GM12865 (cell line): ENCODE results near the gene PRDM16.

Experiments used
- DNase-seq: peaks from one replicate; pipeline ENCODE4 v3.0.0; 2010; ENCODE audit warnings: low read depth
- H3K4me3 ChIP-seq: 2 replicates; pipeline ENCODE4 v1.5.1; 2011; ENCODE audit warnings: mild to moderate bottlenecking, low read depth, low read length, control low read depth
- TF ChIP-seq, protein P1 (sequence below): IDR thresholded peaks from 2 replicates; pipeline ENCODE4 v1.5.1; 2011; ENCODE audit warnings: low read length, control low read depth, low read depth, inconsistent platforms; ENCODE audit not compliant: insufficient read depth; ENCODE audit errors: missing control alignments

The PRDM16 gene

DNA sequence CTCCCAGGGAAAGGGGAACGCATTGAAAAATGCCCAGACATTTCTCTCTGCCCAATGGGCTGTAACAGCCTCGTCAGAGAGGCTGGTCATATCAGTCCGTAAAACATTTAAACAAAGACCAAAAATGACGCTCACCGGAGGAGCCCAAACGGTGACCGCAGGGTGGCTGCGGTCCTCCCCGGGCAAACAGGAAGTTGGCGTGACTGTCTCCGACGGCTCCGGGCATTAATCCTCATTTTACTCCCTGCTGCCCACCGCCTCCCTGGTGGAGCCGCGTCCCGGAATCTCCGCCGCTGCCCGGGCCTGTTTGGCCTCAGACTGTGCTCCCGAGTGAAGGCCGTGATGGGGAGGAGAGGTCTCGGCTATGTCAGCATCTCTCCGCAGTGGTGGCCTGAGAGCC is 9.9 kb downstream of the PRDM16 start:
- no peak for DNase-seq
- H3K4me3 ChIP-seq, result no peak overlapping the region
- TF ChIP-seq, protein P1, sequence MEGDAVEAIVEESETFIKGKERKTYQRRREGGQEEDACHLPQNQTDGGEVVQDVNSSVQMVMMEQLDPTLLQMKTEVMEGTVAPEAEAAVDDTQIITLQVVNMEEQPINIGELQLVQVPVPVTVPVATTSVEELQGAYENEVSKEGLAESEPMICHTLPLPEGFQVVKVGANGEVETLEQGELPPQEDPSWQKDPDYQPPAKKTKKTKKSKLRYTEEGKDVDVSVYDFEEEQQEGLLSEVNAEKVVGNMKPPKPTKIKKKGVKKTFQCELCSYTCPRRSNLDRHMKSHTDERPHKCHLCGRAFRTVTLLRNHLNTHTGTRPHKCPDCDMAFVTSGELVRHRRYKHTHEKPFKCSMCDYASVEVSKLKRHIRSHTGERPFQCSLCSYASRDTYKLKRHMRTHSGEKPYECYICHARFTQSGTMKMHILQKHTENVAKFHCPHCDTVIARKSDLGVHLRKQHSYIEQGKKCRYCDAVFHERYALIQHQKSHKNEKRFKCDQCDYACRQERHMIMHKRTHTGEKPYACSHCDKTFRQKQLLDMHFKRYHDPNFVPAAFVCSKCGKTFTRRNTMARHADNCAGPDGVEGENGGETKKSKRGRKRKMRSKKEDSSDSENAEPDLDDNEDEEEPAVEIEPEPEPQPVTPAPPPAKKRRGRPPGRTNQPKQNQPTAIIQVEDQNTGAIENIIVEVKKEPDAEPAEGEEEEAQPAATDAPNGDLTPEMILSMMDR, result no peak

DNA sequence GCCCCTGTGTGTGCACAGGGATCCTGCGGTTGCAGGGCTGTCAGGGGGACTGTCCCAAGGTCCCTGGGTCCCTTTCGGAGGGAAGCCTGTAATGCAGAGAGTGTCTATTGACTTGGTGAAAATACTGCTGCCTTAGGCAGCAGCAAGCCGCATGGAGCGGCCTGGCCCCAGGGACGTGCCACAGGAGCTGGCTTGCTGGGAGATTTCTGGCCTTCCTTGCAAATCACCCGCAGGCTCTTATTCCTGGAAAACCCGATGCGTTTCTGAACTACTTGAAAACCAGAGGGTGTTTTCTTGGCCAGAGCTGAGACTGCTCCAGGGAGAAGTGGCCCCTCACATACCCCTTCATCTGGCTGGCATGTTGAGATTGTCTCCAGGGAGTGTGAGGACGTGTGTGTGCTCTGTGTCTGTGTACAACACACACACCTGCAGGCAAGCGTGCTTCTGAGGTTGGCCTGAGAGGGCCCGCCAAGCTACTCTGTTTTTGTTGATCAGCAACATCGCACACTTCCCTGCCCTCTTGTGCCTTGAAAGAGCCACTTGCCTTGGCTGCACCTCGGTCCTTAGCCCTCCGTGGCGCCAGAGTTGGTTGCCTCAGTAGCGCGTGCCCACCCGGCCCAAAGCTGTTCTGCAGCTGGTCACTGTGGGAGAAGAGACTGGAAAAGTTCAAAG is 10.5 kb downstream of the PRDM16 start:
- TF ChIP-seq, protein P1, result no peak
- H3K4me3 ChIP-seq, result no peak overlapping the region
- DNase-seq, result no peak

DNA sequence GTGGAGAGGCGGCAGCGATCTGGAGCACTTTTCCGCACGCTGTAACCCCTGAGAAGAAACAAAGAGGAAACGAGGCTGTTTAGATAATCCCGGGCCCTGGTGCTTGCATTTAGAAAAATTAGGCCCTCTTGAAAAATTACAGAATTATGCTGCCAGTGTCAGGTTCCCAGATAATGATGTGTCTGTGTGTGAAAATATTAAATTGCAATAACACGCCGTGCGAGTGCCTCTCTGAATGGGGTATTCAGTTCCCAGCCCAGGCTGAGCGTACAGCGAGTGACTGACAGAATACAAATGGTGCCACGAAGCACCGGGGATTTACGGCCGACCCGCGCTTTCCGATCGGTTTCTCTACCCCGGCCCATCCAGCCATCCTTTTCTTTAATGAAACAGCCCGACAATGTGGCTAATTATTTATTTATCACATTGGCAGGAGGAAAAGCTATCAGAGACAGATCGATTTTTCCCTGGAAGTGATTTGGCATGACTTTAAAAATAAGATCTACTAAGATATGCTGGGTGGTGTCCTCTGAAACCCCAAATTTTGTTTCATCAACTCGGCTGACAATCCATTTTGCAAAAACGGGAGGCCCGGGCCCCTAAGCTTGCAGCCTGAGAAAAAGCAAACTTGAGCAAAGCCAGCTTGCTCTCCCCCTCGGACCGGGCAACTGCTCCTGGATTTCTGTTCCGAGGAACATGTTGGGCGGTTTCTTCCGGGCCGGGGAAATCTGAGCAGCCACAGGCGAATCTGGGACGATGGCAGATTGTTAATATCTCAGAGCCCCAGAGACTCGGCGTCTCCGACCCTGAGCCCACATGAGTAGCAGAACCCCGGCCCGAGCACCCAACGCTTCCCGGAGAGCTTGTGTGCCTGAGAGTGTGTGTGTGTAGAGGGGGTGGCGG is 11.3 kb downstream of the PRDM16 start:
- no peak overlapping the region for H3K4me3 ChIP-seq
- TF ChIP-seq, protein P1, result no peak
- DNase-seq, result no peak

DNA sequence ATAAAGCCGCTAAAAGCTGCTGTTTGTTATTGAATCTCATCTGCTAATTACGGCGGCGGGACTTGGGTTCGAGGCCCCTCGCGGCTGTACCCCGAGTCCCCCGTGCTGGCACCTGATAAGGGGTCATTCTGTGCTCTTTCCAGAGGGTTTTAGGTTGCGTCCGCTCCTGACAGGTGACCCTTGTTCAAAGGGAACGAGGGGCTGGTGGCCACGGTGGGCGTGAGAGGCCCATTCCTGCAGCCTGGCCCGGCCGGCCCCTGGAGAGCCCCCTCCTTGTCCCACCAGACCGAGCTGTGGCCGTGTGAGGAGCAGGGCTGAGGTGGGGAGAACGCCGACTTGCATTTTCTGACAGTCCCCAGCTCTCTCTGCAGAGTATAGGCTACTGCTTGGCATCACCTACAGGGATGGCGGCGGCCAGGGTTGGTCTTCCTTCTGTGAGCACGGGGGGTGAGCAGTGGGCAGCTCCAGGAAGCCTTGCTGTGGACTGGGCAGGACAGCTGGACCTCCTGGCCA is 12.2 kb downstream of the PRDM16 start:
- DNase-seq, result no peak
- TF ChIP-seq, protein P1, result no peak

DNA sequence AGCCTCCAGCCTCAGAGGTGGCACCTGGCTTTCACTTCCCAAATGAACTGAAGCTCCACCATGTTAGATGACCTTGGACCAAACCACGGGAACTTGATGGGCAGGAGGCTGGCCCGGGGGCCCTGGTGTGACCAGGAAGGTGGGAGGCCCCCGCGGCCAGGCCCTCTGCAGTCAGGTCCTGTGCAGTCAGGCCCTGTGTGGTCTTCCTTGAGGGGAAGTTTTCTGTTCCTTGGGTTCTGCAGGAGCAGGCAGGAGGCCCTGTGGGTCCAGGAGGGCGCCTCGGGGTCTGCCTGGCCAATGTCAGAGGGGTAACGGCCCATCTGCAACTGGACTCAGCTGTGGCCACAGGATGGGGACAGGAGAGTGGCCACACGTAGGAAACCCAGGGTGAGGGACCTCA is 13.0 kb downstream of the PRDM16 start:
- TF ChIP-seq, protein P1, result no peak
- DNase-seq, result no peak
- no peak overlapping the region for H3K4me3 ChIP-seq

More for the DNA sequence above, 12.2 kb downstream of the PRDM16 start:
- no peak overlapping the region for H3K4me3 ChIP-seq

DNA sequence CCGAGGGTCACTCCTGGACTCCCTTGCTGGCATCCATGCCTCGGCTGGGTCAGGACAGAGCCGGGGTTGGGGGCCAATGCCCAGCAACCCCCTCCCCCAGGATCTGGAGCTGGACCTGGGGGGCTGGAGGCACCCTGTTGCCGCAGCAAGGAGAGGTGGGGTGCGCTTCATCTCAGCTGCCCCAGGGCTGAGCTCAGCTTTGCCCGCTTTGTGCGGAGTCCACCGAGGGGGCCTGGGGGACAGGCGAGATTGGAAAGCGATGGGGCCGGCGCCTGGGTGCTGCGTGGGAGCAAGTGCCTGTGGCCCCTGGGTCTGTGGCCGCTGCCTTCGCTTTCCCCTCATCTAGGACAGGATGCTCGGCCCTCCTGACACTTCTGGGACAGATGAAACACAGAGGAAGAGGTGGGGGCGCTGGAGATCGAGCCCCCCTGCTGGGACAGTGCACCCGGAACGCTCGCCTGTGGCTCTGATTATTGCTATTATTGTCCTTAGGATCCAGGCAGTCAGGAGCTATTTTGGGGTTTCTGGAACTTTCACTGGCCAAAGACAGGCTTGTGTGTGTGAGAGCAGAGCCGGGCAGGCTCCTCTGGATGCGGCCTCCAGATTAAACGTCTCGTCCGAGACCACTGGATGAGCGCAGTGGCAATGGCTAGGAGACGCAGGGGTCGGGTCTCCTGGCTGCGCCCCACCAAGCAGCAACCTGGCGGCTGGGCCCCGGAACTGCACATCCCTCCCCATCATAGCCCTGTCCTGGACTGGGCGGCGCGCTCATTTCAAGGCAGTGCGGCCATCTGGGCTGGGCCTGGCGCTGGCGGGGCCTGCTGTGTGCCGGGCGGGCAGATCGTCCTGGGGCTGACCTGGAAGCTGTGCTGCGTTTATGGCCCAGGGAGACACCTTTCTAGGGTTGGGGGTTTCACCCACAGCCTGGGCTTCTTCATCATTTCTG is 13.8 kb downstream of the PRDM16 start:
- H3K4me3 ChIP-seq, result no peak overlapping the region
- TF ChIP-seq, protein P1, result no peak
- DNase-seq, result no peak
